GM12878 (cell line): ENCODE data around the gene PLA2G3. TPM values are rescaled to one million over a fixed set of nuclear protein-coding genes. Genes with fewer than 3 reads are reported as not detected.

Experiments
- ATF2 ChIP-seq: IDR thresholded peaks from 2 replicates; pipeline ENCODE4 v1.6.1; 2012; ENCODE audit warnings: low read length, inconsistent platforms
- CEBPZ ChIP-seq: fragments of 150-350 bp; IDR thresholded peaks from 2 replicates; pipeline ENCODE4 v1.6.1; 2016; ENCODE audit warnings: low read depth, low read length
- CREB1 ChIP-seq: IDR thresholded peaks from 2 replicates; pipeline ENCODE4 v1.6.1; 2012; ENCODE audit warnings: low read depth, mild to moderate bottlenecking, inconsistent platforms
- EP300 ChIP-seq, 2 experiments: fragments of 150-350 bp in 1 of 2; IDR thresholded peaks; 2 replicates each; pipeline ENCODE4 v1.6.1; 2011 to 2012; ENCODE audit warnings: low read depth in 2 of 2, low read length in 2 of 2, borderline replicate concordance in 1 of 2, improper control_type of control experiment in 1 of 2, inconsistent platforms in 1 of 2; ENCODE audit not compliant: control insufficient read depth in 1 of 2
- IKZF2 ChIP-seq, 2 experiments: fragments of 450-650 bp; IDR thresholded peaks; 2 replicates each; pipeline ENCODE4 v1.6.1; 2017; ENCODE audit warnings: mild to moderate bottlenecking in 2 of 2, moderate library complexity in 2 of 2
- IRF4 ChIP-seq: IDR thresholded peaks from 2 replicates; pipeline ENCODE4 v1.6.1; 2011; ENCODE audit warnings: low read depth, low read length
- MEF2A ChIP-seq: IDR thresholded peaks from 2 replicates; pipeline ENCODE4 v1.6.1; 2011; ENCODE audit warnings: low read depth, mild to moderate bottlenecking, low read length, moderate library complexity; ENCODE audit not compliant: insufficient read depth
- MTA2 ChIP-seq: fragments of 450-650 bp; IDR thresholded peaks from 2 replicates; pipeline ENCODE4 v1.6.1; 2016; ENCODE audit warnings: low read depth, mild to moderate bottlenecking, moderate library complexity
- MTA3 ChIP-seq: IDR thresholded peaks from 2 replicates; pipeline ENCODE4 v1.6.1; 2012; ENCODE audit warnings: low read length, inconsistent platforms, borderline replicate concordance
- MYC ChIP-seq: IDR thresholded peaks from 2 replicates; pipeline ENCODE4 v1.6.1; 2011; ENCODE audit warnings: mild to moderate bottlenecking, low read length, moderate library complexity, inconsistent platforms; ENCODE audit not compliant: insufficient read depth, insufficient replicate concordance, insufficient read length, severe bottlenecking
- POLR2AphosphoS2 ChIP-seq: IDR thresholded peaks from 2 replicates; pipeline ENCODE4 v1.6.1; 2011; ENCODE audit warnings: low read depth, mild to moderate bottlenecking, low read length, improper control_type of control experiment, moderate library complexity
- RAD21 ChIP-seq: IDR thresholded peaks from 2 replicates; pipeline ENCODE4 v1.6.1; 2011; ENCODE audit warnings: mild to moderate bottlenecking, low read depth, low read length, moderate library complexity; ENCODE audit not compliant: insufficient read depth
- RUNX3 ChIP-seq: IDR thresholded peaks from 2 replicates; pipeline ENCODE4 v1.6.1; 2012; ENCODE audit warnings: low read length, inconsistent platforms
- SPI1 ChIP-seq: IDR thresholded peaks from 2 replicates; pipeline ENCODE4 v1.6.1; 2011; ENCODE audit warnings: low read depth, mild to moderate bottlenecking, low read length, moderate library complexity, borderline replicate concordance; ENCODE audit not compliant: insufficient read depth
- WRNIP1 ChIP-seq: IDR thresholded peaks from 2 replicates; pipeline ENCODE4 v1.6.1; 2011; ENCODE audit warnings: low read depth, low read length, improper control_type of control experiment, borderline replicate concordance
- ZBTB33 ChIP-seq: fragments of 450-650 bp; IDR thresholded peaks from 2 replicates; pipeline ENCODE4 v1.6.1; 2017; ENCODE audit warnings: mild to moderate bottlenecking
- ZNF207 ChIP-seq: fragments of 450-650 bp; IDR thresholded peaks from 2 replicates; pipeline ENCODE4 v1.6.1; 2014; ENCODE audit warnings: antibody characterized with exemption, mild to moderate bottlenecking, borderline replicate concordance
- polyA plus RNA-seq, 11 experiments: library from polyadenylated mRNA; depleted of rRNA in 4 of 11; unstranded in 6 of 11; stranded (reverse) in 5 of 11; fragments of >200 nt; fragmentation: Nextera tagmentation in 4 of 11; fragmentation: Illumina TruSeq in 1 of 11; extraction: Ambion mirVana in 4 of 11; extraction: Trizol in 1 of 11; gene quantifications; 1 replicate in 1 of 11; 2 replicates in 10 of 11; pipeline versions ENCODE4 v1.2.1 to v1.2.3, GENCODE V29; 2011 to 2016; ENCODE audit warnings: inconsistent platforms in 2 of 11, missing spikeins in 2 of 11, low read depth in 1 of 11
- total RNA-seq, 4 experiments: library from RNA; depleted of rRNA in 3 of 4; stranded (reverse); fragments of >200 nt in 3 of 4; fragmentation: Illumina TruSeq in 1 of 4; extraction: Trizol in 1 of 4; gene quantifications; 2 replicates each; pipeline versions ENCODE4 v1.2.1 to v1.2.3, GENCODE V29; 2013 to 2021
- TF ChIP-seq, protein P1 (sequence below): fragments of 450-650 bp; formaldehyde crosslinking; IDR thresholded peaks from 2 replicates; pipeline ENCODE4 v1.5.0; 2022; ENCODE audit warnings: mild to moderate bottlenecking, missing genetic modification characterization

The PLA2G3 gene
- total and polyA plus RNA-seq, 10 of the 15 experiments (the other 5 are each of a cell fraction or from before 2014, with no cell fraction given), result 0.04 TPM; not detected in 9

GRCh38 chr22:31107178-31107893, 33.0 kb downstream of the PLA2G3 start, which contains the start of gene SELENOM (continued):
- TF ChIP-seq MTA3, result no peak
- no peak for TF ChIP-seq MTA2
- no peak for TF ChIP-seq ZBTB33
- TF ChIP-seq POLR2AphosphoS2, result no peak
- TF ChIP-seq CREB1, result peak; percentile 53; the same call in 1 of the 2 replicates
- peak; percentile 45 to 63 for TF ChIP-seq IKZF2 (IDR thresholded peaks at IDR 0.05)
- no peak for TF ChIP-seq IRF4
- no peak for TF ChIP-seq MYC
- no peak for TF ChIP-seq CEBPZ
- TF ChIP-seq MEF2A, result no peak
- TF ChIP-seq SPI1, result no peak
- TF ChIP-seq RUNX3, result no peak
- TF ChIP-seq EP300 (IDR thresholded peaks at IDR 0.05; ENCODE audit: borderline replicate concordance in 1 of 2, control insufficient read depth in 1 of 2, low read depth in 2 of 2, low read length in 2 of 2), result no peak
- TF ChIP-seq RAD21, result peak; percentile 58
- no peak for TF ChIP-seq ATF2
- TF ChIP-seq, protein P1, sequence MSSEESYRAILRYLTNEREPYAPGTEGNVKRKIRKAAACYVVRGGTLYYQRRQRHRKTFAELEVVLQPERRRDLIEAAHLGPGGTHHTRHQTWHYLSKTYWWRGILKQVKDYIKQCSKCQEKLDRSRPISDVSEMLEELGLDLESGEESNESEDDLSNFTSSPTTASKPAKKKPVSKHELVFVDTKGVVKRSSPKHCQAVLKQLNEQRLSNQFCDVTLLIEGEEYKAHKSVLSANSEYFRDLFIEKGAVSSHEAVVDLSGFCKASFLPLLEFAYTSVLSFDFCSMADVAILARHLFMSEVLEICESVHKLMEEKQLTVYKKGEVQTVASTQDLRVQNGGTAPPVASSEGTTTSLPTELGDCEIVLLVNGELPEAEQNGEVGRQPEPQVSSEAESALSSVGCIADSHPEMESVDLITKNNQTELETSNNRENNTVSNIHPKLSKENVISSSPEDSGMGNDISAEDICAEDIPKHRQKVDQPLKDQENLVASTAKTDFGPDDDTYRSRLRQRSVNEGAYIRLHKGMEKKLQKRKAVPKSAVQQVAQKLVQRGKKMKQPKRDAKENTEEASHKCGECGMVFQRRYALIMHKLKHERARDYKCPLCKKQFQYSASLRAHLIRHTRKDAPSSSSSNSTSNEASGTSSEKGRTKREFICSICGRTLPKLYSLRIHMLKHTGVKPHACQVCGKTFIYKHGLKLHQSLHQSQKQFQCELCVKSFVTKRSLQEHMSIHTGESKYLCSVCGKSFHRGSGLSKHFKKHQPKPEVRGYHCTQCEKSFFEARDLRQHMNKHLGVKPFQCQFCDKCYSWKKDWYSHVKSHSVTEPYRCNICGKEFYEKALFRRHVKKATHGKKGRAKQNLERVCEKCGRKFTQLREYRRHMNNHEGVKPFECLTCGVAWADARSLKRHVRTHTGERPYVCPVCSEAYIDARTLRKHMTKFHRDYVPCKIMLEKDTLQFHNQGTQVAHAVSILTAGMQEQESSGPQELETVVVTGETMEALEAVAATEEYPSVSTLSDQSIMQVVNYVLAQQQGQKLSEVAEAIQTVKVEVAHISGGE (CRISPR knock-in tag), result no peak
- no peak for TF ChIP-seq ZNF207
- TF ChIP-seq WRNIP1, result no peak
